Spleen (tissue), 7 donors: ENCODE data around the gene RYR3.

Experiments
- CTCF ChIP-seq, 11 experiments: fragments of 200-600 bp in 7 of 11; fragments of 450-650 bp in 4 of 11; sonication (generic) in 4 of 11; IDR thresholded peaks in 8 of 11; conservative IDR thresholded peaks in 3 of 11; 1 replicate in 7 of 11; 2 replicates in 4 of 11; pipeline versions ENCODE4 v1.4.0 to v1.8.0; 2016 to 2021; ENCODE audit warnings: antibody characterized with exemption in 11 of 11, inconsistent platforms in 4 of 11, mild to moderate bottlenecking in 1 of 11
- POLR2A ChIP-seq, 3 donors: fragments of 450-650 bp; IDR thresholded peaks; one replicate each; pipeline ENCODE4 v1.5.1; 2017; ENCODE audit warnings: antibody characterized with exemption in 3 of 3, mild to moderate bottlenecking in 1 of 3
- donor health status: DM: no; HTN: no; CAD: no; lungs with moderate emphysema.
- donor health status: DM: no; HTN: no; CAD: no.
- donor health status: DM: no; HTN: no; CAD: no.

GRCh38 chr15:33382491-33382890 lies 71.7 kb downstream of the RYR3 start:
- no peak for TF ChIP-seq CTCF (IDR thresholded peaks at IDR 0.05 in 8 of 11, conservative IDR thresholded peaks at IDR 0.05 in 3 of 11)
- TF ChIP-seq POLR2A (IDR thresholded peaks at IDR 0.05), result no peak
